Stomach (tissue), 9 donors: ENCODE results near the gene FAM168B. TPM values are rescaled to one million over a fixed set of nuclear protein-coding genes. Genes with fewer than 3 reads are reported as not detected.

Experiments used
- DNase-seq, 2 donors: peaks; one replicate each; pipeline versions ENCODE4 v3.0.0 to v3.0.0-alpha.2; 2013 to 2019
- H3K27ac ChIP-seq, 5 donors: fragments of 200-600 bp in 4 of 5; sonication (generic) in 4 of 5; one replicate each; pipeline ENCODE4 v1.5.1; 2013 to 2019; ENCODE audit warnings: mild to moderate bottlenecking in 1 of 5, moderate library complexity in 1 of 5
- H3K27me3 ChIP-seq, 3 donors: fragments of 200-600 bp; sonication (generic); one replicate each; pipeline ENCODE4 v1.5.1; 2017 to 2019; ENCODE audit warnings: mixed run types in 1 of 3
- H3K36me3 ChIP-seq, 4 donors: fragments of 200-600 bp; sonication (generic); 1 replicate in 3 of 4; 2 replicates in 1 of 4; pipeline ENCODE4 v1.5.1; 2016 to 2019
- H3K4me1 ChIP-seq, 4 donors: fragments of 200-600 bp; sonication (generic); one replicate each; pipeline ENCODE4 v1.5.1; 2016 to 2019
- H3K4me3 ChIP-seq, 4 donors: fragments of 200-600 bp; sonication (generic) in 3 of 4; one replicate each; pipeline ENCODE4 v1.5.1; 2016 to 2019; ENCODE audit warnings: mild to moderate bottlenecking in 1 of 4
- H3K9me3 ChIP-seq, 4 donors: fragments of 200-600 bp; sonication (generic); one replicate each; pipeline ENCODE4 v1.5.1; 2016 to 2019
- EP300 ChIP-seq: sonication (generic); formaldehyde crosslinking; IDR thresholded peaks from one replicate; pipeline ENCODE4 v1.6.1; 2017; ENCODE audit warnings: antibody characterized with exemption
- POLR2A ChIP-seq, 4 donors: fragments of 450-650 bp; IDR thresholded peaks; one replicate each; pipeline ENCODE4 v1.6.1; 2016; ENCODE audit warnings: antibody characterized with exemption in 4 of 4, control low read depth in 2 of 4, mild to moderate bottlenecking in 1 of 4, moderate library complexity in 1 of 4
- POLR2AphosphoS5 ChIP-seq, 3 donors: sonication (generic); formaldehyde crosslinking; IDR thresholded peaks; one replicate each; pipeline ENCODE4 v1.6.1; 2016; ENCODE audit warnings: antibody characterized with exemption in 3 of 3
- whole genome bisulfite sequencing, 5 donors: extraction: QIAGEN DNeasy Blood & Tissue Kit in 3 of 5; methylation state at CpG; one replicate each; pipeline versions ENCODE4 v1.1.5 to v1.1.7; 2013 to 2018; 5-methylcytosine and 5-hydroxymethylcytosine counted together
- intact Hi-C: fragments of 100-400 bp; cut with DNase I; formaldehyde crosslinking; loops from one replicate; pipeline ENCODE4 v1.15.1; 2023; ENCODE audit warnings: low total_unique reads
- polyA plus RNA-seq, 3 donors: library from polyadenylated mRNA; stranded (reverse); fragments of 200-250 nt; gene quantifications; one replicate each; pipeline ENCODE4 v1.2.3, GENCODE V29; 2013
- total RNA-seq, 5 donors: library from RNA; depleted of rRNA; stranded (reverse); fragments of >200 nt; gene quantifications; one replicate each; pipeline versions ENCODE4 v1.1.0 to v1.2.3, GENCODE V29; 2014 to 2016
- TF ChIP-seq, protein P1 (sequence below), 7 experiments: fragments of 450-650 bp in 4 of 7; fragments of 200-600 bp in 3 of 7; sonication (generic) in 3 of 7; IDR thresholded peaks; one replicate each; pipeline ENCODE4 v1.5.1; 2016 to 2019; ENCODE audit warnings: antibody characterized with exemption in 7 of 7, control low read depth in 2 of 7, mild to moderate bottlenecking in 1 of 7
- donor health status: healthy with polysubstance abuse.
- donor health status: Bipolar disorder and iron deficiency.
- donor health status: healthy.

The FAM168B gene
- total and polyA plus RNA-seq, 8 donors = 8.2 to 103 (median 42.7) TPM

DNA sequence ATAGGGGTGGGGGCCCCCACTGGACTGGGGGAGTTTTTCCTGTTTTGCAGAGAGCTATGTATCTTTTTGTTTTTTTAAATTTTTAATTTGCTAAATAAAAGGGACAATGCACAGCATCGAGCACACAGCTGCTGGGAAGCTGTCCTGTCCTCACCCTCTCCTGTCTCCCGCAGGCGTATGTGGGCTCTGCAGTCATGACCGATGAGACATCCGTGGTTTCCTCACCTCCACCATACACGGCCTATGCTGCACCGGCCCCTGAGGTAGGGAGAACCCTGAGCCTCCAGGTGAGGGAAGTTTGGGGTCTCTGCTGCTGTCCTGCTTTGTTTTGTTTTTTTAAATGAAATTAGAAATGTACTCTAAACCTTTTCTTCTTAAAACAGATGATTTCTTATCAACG, 39.5 kb upstream of the FAM168B start:
- TF ChIP-seq POLR2AphosphoS5 (IDR thresholded peaks at IDR 0.05) (no peak), POLR2A (IDR thresholded peaks at IDR 0.05) (no peak), EP300 (no peak)
- TF ChIP-seq, protein P1, sequence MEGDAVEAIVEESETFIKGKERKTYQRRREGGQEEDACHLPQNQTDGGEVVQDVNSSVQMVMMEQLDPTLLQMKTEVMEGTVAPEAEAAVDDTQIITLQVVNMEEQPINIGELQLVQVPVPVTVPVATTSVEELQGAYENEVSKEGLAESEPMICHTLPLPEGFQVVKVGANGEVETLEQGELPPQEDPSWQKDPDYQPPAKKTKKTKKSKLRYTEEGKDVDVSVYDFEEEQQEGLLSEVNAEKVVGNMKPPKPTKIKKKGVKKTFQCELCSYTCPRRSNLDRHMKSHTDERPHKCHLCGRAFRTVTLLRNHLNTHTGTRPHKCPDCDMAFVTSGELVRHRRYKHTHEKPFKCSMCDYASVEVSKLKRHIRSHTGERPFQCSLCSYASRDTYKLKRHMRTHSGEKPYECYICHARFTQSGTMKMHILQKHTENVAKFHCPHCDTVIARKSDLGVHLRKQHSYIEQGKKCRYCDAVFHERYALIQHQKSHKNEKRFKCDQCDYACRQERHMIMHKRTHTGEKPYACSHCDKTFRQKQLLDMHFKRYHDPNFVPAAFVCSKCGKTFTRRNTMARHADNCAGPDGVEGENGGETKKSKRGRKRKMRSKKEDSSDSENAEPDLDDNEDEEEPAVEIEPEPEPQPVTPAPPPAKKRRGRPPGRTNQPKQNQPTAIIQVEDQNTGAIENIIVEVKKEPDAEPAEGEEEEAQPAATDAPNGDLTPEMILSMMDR (IDR thresholded peaks at IDR 0.05) = no peak
- intact Hi-C loops = no loop called here
- DNase-seq = no peak
- Histone ChIP-seq H3K36me3 (peaks cover 23 to 95% (median 89%) of the 10 kb centered on the region in 4 donors), H3K27me3 (no peaks in the 10 kb centered on the region), H3K4me3 (no peak overlapping the region), H3K4me1 (no peaks in the 10 kb centered on the region), H3K27ac (no peak overlapping the region), H3K9me3 (no peaks in the 10 kb centered on the region)
- 86 to 96% (median 92%) methylated on average over 8 of the region's 8 CpGs for whole genome bisulfite sequencing, 5 donors

DNA sequence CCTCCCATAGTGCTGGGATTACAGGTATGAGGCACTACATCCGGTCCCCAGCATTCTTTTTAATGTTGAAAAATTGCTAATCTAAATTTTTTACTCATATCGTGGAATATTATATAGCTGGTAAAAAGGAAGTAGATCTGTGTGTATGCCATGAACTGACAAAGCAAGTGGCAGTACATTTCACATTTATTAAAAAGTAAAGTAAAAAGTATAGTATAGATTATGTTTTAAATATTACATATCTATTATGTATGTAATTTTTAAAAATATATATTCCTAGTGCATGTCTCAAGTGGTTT, 37.0 kb upstream of the FAM168B start:
- TF ChIP-seq POLR2AphosphoS5 (IDR thresholded peaks at IDR 0.05) = no peak
- TF ChIP-seq, protein P1 (IDR thresholded peaks at IDR 0.05) = no peak
- no peak for TF ChIP-seq EP300
- no peak for TF ChIP-seq POLR2A (IDR thresholded peaks at IDR 0.05)
- Histone ChIP-seq H3K36me3 (peaks cover 33 to 100% (median 98%) of the 10 kb centered on the region in 4 donors), H3K27ac (peak overlapping the region in 1 of 5 donors; percentile 9), H3K9me3 (no peaks in the 10 kb centered on the region), H3K27me3 (no peaks in the 10 kb centered on the region), H3K4me1 (peaks cover 0 to 8% (median 0%) of the 10 kb centered on the region in 4 donors), H3K4me3 (no peak overlapping the region)
- 97 to 100% (median 98%) methylated on average over 2 of the region's 2 CpGs for WGBS, 5 donors
- intact Hi-C loops = no loop called here
- DNase-seq = no peak

DNA sequence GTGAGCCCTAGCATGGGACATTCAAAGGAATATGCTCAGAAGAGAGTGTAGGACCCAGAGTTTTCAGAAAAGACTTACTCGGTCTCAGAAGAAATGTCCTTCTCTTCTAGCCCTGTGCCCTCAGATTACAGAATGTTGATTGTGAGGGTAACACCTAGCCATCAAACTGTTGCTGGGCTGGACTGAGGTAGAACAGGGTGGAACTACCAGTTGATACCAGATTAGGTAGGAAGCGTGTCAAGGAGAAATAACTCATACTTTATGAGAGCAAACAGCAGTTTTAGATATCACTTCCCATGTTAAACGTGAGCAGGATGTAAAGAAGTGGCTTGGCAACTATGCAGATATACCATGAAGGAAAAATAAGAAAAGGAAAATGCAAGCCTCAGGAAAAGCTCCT, 34.7 kb upstream of the FAM168B start:
- TF ChIP-seq POLR2AphosphoS5 (IDR thresholded peaks at IDR 0.05) (peak in 2 of 3 donors; percentile 17 to 76), EP300 (no peak)
- H3K4me3 ChIP-seq = no peak overlapping the region
- H3K4me1 ChIP-seq = peaks cover 0 to 8% (median 0%) of the 10 kb centered on the region in 4 donors
- DNase-seq = peak in 1 of 2 donors; percentile 62
- peak overlapping the region in 3 of 5 donors; percentile 41 to 75 (median 52) for H3K27ac ChIP-seq
- WGBS, 5 donors = 35 to 57% (median 46%) methylated on average over 3 of the region's 3 CpGs
- intact Hi-C loops = no loop called here
- no peaks in the 10 kb centered on the region for H3K27me3 ChIP-seq
- H3K9me3 ChIP-seq = no peaks in the 10 kb centered on the region
- H3K36me3 ChIP-seq = peaks cover 33 to 85% (median 83%) of the 10 kb centered on the region in 4 donors

DNA sequence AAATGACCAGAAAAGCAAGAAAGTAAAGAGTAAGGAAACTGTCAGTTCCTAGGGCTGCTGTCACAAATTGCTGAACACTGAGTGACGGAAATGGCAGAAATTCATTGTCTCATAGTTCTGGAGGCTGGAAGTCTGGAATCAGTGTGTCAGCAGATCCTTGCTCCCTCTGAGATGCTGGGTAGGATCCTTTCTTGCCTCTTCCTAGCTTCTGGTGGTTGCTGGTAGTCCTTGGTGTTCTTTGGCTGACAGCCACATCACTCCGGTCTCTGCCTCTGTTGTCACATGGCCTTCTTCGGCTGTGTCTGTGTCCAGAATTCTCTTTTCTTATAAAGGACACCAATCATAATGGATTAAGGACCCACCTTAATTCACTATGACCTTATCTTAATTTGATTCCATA, 33.8 kb upstream of the FAM168B start:
- 69 to 88% (median 85%) methylated on average over 3 of the region's 3 CpGs for WGBS, 5 donors
- intact Hi-C loops = no loop called here
- Histone ChIP-seq H3K27ac (peak overlapping the region in 1 of 5 donors; percentile 28), H3K36me3 (peaks cover 29 to 85% (median 82%) of the 10 kb centered on the region in 4 donors), H3K4me1 (peaks cover 0 to 8% (median 0%) of the 10 kb centered on the region in 4 donors), H3K27me3 (no peaks in the 10 kb centered on the region), H3K4me3 (no peak overlapping the region), H3K9me3 (no peaks in the 10 kb centered on the region)
- TF ChIP-seq POLR2A (IDR thresholded peaks at IDR 0.05) = no peak
- TF ChIP-seq POLR2AphosphoS5 (IDR thresholded peaks at IDR 0.05) = no peak
- TF ChIP-seq, protein P1 (IDR thresholded peaks at IDR 0.05) = no peak
- no peak for TF ChIP-seq EP300
- no peak for DNase-seq

DNA sequence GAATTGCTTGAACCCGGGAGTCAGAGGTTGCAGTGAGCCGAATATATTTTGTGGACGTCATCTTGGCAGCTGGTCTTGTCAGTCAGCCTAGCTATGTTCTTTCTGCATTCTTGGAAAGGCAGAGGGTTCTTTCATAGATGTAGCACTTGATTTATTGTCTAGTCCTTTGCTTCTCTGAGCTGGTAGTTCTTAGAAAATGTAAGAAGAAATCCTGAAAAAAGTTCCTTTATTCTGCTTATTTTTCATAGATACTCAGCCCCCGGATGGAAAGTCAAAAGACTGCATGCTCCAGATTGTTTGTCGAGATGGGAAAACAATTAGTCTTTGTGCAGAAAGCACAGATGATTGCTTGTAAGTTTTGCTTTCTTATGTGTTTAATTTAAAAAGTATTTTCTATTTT, 33.2 kb upstream of the FAM168B start:
- Histone ChIP-seq H3K4me3 (no peak overlapping the region), H3K27ac (no peak overlapping the region), H3K9me3 (no peaks in the 10 kb centered on the region), H3K27me3 (no peaks in the 10 kb centered on the region), H3K36me3 (peaks cover 29 to 85% (median 82%) of the 10 kb centered on the region in 4 donors), H3K4me1 (peaks cover 0 to 8% (median under 1%) of the 10 kb centered on the region in 4 donors)
- DNase-seq = no peak
- WGBS, 5 donors = 83 to 96% (median 89%) methylated on average over 5 of the region's 5 CpGs
- TF ChIP-seq POLR2AphosphoS5 (IDR thresholded peaks at IDR 0.05) = no peak
- intact Hi-C loops = no loop called here
